ENCODE measurements around the gene KLF2.

- no peak for TF ChIP-seq EZH2 (IDR thresholded peaks at IDR 0.05; ENCODE audit: borderline replicate concordance, low read length)
- TF ChIP-seq CTCF (IDR thresholded peaks at IDR 0.05; ENCODE audit: low read length): no peak
These were observed 15.5 kb downstream of the KLF2 start for GRCh38 chr19:16340092-16340491.

All from OCI-LY1 (cell line).